Measurements from ENCODE around the gene DNM2.
"Not testable (repeated sequence)": the region's sequence is repeated elsewhere in the genome, so short reads cannot be mapped to it uniquely, and the experiment has no call there.

Gene DNM2

DNA sequence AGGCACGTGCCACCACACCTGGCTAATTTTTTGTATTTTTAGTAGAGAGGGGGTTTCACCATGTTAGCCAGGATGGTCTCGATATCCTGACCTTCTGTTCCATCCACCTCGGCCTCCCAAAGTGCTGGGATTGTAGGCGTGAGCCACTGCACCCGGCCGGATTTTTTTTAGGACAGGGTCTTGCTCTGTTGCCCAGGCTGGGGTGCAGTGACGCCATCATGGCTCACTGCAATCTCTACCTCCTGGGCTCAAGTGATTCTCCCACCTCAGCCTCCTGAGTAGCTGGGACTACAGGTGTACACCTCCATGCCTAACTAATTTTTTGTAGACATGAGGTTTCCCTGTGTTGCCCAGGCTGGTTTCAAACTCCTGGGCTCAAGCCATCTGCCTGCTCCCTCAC, 119.8 kb downstream of the DNM2 start:
- not testable (repeated sequence) for H3K27me3 ChIP-seq (ENCODE audit: insufficient read depth, low read length); H3K36me3 ChIP-seq (ENCODE audit: insufficient read depth, low read length); H2AFZ ChIP-seq (ENCODE audit: low read length, unreplicated experiment); H3K4me1 ChIP-seq (ENCODE audit: control insufficient read depth, insufficient read depth, low read length, unreplicated experiment); H3K27ac ChIP-seq (ENCODE audit: low read depth, low read length); H3K79me2 ChIP-seq (ENCODE audit: control insufficient read depth, insufficient read depth, low read length, unreplicated experiment); H3K4me3 ChIP-seq (ENCODE audit: low read depth, low read length)

DNA sequence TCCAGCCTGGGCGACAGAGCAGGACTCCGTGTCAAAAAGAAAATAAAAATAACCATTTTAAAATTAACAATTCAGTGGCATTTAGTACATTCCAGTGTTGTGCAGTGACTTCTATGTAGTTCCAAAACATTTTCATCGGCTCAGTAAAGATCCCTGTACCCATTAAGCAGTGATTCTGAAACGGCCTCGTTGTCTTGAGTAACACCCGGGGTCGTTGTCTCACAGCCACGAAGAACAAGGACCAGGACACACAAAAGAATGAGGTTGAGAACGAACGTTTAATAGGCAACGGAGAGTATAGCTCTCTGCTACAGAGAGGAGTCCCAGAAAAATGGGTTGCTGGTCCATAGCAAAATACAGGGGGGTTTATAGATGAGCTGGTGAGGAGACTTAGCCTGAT, 120.5 kb downstream of the DNM2 start:
- Histone ChIP-seq H3K27ac (ENCODE audit: low read depth, low read length) (no peak overlapping the region), H3K27me3 (ENCODE audit: insufficient read depth, low read length) (no peaks in the 10 kb centered on the region), H2AFZ (ENCODE audit: low read length, unreplicated experiment) (no peak overlapping the region), H3K4me3 (ENCODE audit: low read depth, low read length) (no peak overlapping the region), H3K79me2 (ENCODE audit: control insufficient read depth, insufficient read depth, low read length, unreplicated experiment) (no peaks in the 10 kb centered on the region), H3K4me1 (ENCODE audit: control insufficient read depth, insufficient read depth, low read length, unreplicated experiment) (peaks cover 9% of the 10 kb centered on the region), H3K36me3 (ENCODE audit: insufficient read depth, low read length) (no peaks in the 10 kb centered on the region)

DNA sequence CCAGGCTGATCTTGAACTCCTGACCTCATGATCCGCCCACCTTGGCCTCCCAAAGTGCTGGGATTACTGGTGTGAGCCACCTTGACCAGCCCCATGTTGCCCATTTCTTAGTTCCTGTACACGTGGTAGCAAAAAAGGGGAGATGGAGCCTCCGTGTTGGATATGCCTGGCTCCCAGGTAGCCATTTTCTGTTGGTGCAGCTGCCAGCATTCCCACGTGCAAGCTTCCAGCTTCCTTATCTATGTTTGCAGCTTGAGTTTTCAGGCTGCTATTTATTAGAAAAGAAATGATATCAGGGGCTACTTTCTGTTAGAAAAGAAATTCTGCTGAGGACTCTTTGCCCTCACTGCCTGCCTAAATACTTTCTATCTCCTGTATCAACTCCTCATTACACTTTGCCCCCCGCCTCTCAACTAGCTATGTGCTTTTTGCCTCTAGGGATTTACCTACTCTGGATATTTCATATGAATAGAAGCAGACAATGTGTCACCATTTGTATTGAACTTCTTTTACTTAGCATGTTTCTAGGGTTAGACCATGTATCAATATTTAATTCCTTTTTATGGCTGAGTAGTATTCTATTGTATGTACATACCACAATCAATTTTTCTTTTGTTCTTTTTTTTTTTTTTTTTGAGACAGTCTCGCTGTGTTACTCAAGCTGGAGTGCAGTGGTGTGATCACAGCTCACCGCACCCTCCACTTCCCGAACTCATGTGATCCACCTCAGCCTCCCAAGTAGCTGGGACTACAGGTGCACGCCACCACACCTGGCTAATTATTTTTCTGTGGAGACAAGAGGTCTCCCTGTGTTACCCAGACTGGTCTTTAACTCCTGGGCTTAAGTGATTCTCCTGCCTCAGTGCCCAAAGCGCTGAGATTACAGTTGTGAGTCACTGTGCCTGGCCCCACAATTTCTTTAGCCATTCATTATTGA, 121.5 kb downstream of the DNM2 start:
- Histone ChIP-seq H3K27me3 (ENCODE audit: insufficient read depth, low read length) (no peaks in the 10 kb centered on the region), H3K79me2 (ENCODE audit: control insufficient read depth, insufficient read depth, low read length, unreplicated experiment) (no peaks in the 10 kb centered on the region), H3K27ac (ENCODE audit: low read depth, low read length) (no peak overlapping the region), H3K4me1 (ENCODE audit: control insufficient read depth, insufficient read depth, low read length, unreplicated experiment) (peaks cover 9% of the 10 kb centered on the region), H2AFZ (ENCODE audit: low read length, unreplicated experiment) (no peak overlapping the region), H3K36me3 (ENCODE audit: insufficient read depth, low read length) (no peaks in the 10 kb centered on the region), H3K4me3 (ENCODE audit: low read depth, low read length) (no peak overlapping the region)

DNA sequence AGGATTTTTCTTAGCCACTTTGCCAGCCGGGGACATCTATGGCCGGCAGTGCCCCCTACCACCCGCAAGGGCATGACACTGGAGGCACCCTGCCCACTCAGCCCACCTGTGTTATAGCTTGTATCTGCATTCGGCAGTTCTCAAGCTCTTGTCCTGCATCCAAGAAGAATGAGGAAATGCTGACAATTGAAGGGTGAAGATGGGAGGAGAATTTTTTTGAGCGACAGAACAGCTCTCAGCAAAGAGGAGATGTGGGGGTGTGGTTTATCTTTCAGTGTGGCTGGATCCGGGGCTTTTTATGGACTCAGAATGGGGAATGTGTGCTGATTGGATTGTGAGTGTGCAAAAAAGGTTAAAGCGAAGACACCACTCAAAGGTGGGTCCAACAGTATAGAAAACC, 124.9 kb downstream of the DNM2 start:
- Histone ChIP-seq H2AFZ (ENCODE audit: low read length, unreplicated experiment) (no peak overlapping the region), H3K36me3 (ENCODE audit: insufficient read depth, low read length) (no peaks in the 10 kb centered on the region), H3K27me3 (ENCODE audit: insufficient read depth, low read length) (no peaks in the 10 kb centered on the region), H3K27ac (ENCODE audit: low read depth, low read length) (no peak overlapping the region), H3K4me3 (ENCODE audit: low read depth, low read length) (no peak overlapping the region), H3K4me1 (ENCODE audit: control insufficient read depth, insufficient read depth, low read length, unreplicated experiment) (no peaks in the 10 kb centered on the region), H3K79me2 (ENCODE audit: control insufficient read depth, insufficient read depth, low read length, unreplicated experiment) (no peaks in the 10 kb centered on the region)

DNA sequence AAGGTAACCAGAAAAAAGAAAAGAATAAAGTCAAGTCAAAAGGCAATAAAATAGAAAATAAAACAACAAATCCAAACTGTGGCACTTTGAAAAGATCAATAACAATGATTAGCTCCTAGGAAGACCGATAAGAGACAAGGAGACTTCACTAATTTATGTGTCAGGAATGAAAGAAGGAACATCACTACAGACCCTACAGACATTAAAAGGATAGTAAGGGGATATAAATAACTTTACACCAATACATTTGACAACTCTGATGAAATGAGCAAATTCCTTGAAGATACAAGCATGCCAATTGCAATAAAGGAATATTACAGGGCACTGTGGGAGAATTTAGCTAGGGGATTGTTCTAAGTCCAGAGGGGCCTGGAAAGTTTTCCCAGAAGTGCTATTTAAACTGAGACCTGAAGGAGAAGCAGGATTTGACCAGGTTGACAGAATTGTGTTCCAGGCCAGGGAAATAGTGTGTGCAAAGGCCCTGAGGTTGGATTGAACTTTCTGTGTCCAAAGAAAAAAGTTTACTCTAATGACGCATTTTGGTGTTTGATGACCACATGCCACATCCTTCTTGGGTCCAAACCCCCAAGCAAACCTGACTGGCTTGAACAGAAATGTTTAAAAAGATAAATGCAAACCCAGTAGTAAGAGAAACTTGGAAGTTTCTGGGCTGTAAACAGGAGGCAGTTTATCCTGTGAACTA, 128.8 kb downstream of the DNM2 start:
- H3K4me3 ChIP-seq (ENCODE audit: low read depth, low read length), result no peak overlapping the region
- no peaks in the 10 kb centered on the region for H3K27me3 ChIP-seq (ENCODE audit: insufficient read depth, low read length)
- H2AFZ ChIP-seq (ENCODE audit: low read length, unreplicated experiment), result no peak overlapping the region
- H3K36me3 ChIP-seq (ENCODE audit: insufficient read depth, low read length), result no peaks in the 10 kb centered on the region
- H3K79me2 ChIP-seq (ENCODE audit: control insufficient read depth, insufficient read depth, low read length, unreplicated experiment), result no peaks in the 10 kb centered on the region
- H3K4me1 ChIP-seq (ENCODE audit: control insufficient read depth, insufficient read depth, low read length, unreplicated experiment), result no peaks in the 10 kb centered on the region
- H3K27ac ChIP-seq (ENCODE audit: low read depth, low read length), result no peak overlapping the region

DNA sequence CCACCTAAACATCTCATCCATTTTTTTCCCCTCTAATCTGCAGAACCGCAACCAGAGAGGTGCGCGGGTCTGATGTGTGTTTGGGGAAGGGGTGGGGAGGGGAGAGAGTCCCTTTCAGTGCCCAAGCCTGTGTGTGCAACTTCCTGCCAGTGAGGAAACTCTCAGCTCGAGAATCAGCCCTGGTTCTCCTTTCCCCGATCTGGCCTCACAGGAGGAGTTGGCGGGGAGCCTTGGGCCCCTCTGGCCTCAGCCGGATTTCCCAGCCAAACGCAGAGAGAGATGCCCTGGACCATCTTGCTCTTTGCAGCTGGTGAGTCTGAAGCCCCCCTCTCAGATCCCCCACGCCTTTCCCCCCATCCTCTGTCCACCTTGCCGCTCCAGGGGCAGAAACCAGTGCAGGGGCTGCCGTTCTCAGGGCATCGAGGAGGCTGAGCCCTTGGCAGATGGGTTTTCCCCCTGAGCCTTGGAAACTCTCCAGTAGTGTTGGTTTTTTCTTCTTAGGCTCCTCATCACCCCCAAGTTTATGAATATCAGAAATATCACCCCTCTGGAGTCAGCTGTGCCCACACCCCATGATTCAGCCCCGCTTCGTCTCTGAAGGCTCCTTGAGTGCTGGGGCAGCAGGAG, 130.5 kb downstream of the DNM2 start, which contains the start of gene C19orf38:
C19orf38 (plus strand) TSS at position 186 of the 627 bp plus-strand sequence; CDS start at position 280, 94 bp downstream.
- Histone ChIP-seq H3K36me3 (ENCODE audit: insufficient read depth, low read length) (no peaks in the 10 kb centered on the region), H3K4me3 (ENCODE audit: low read depth, low read length) (no peak within 1 kb of the TSS), H3K4me1 (ENCODE audit: control insufficient read depth, insufficient read depth, low read length, unreplicated experiment) (no peaks in the 10 kb centered on the region), H3K27me3 (ENCODE audit: insufficient read depth, low read length) (no peaks in the 10 kb centered on the region), H3K79me2 (ENCODE audit: control insufficient read depth, insufficient read depth, low read length, unreplicated experiment) (no peaks in the 10 kb centered on the region), H2AFZ (ENCODE audit: low read length, unreplicated experiment) (no peak within 1 kb of the TSS), H3K27ac (ENCODE audit: low read depth, low read length) (no peak within 1 kb of the TSS)

DNA sequence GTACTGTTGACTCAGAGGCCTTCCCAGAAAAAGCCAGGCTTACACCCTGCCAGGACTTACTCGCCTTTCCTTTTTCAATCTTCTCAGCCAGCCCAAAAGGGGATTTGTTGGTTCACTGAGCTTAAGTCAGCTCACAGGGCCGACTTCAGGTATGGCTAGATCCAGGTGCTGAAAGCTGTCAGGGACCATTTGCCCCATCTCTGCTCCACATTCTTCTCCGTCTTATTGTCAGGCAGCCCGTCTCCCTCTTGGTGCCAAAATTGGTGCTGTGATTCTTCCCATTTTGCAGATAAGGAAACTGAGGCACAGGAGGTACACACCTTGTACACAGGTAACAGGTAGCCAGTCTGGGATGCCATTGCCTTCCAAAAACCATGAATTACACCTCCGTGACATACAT, 132.8 kb downstream of the DNM2 start:
- no peak overlapping the region for H3K4me3 ChIP-seq (ENCODE audit: low read depth, low read length)
- H3K4me1 ChIP-seq (ENCODE audit: control insufficient read depth, insufficient read depth, low read length, unreplicated experiment), result no peaks in the 10 kb centered on the region
- H3K27me3 ChIP-seq (ENCODE audit: insufficient read depth, low read length), result no peaks in the 10 kb centered on the region

DNA sequence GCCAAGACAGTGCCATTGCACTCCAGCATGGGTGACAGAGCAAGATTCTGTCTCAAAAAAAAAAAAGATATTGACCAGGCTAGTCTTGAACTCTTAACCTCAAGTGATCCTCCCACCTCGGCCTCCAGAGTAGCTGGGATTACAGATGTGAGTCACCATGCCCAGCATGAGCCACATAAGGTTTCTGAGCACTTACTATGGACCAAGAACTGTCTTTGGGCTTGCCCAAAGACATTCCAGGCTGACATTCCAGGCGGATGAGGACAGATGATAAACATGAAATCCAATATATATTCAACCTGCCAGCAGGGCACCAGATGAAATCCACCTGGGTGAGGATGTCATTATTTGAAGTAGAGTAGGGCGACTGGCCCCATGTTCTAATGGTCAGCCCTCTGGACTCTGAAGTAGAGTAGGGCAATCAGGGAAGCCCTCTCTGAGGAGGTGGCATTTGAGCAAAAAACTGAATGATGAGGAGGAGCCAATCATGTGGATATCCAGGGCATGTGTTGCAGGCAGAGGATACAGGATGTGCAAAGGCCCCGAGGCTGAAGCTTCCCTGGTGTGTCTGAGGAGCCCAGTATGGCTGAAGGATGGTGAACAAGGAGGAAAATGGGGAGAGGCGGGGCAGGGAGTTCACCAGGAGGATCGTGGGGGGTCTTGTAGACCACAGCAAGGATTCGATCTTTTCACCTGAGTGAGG, 134.4 kb downstream of the DNM2 start:
- Histone ChIP-seq H3K4me3 (ENCODE audit: low read depth, low read length) (no peak overlapping the region), H2AFZ (ENCODE audit: low read length, unreplicated experiment) (no peak overlapping the region), H3K79me2 (ENCODE audit: control insufficient read depth, insufficient read depth, low read length, unreplicated experiment) (no peaks in the 10 kb centered on the region), H3K4me1 (ENCODE audit: control insufficient read depth, insufficient read depth, low read length, unreplicated experiment) (no peaks in the 10 kb centered on the region), H3K27ac (ENCODE audit: low read depth, low read length) (no peak overlapping the region), H3K27me3 (ENCODE audit: insufficient read depth, low read length) (no peaks in the 10 kb centered on the region), H3K36me3 (ENCODE audit: insufficient read depth, low read length) (no peaks in the 10 kb centered on the region)

More for the DNA sequence above, 132.8 kb downstream of the DNM2 start:
- no peak overlapping the region for H3K27ac ChIP-seq (ENCODE audit: low read depth, low read length)
- H2AFZ ChIP-seq (ENCODE audit: low read length, unreplicated experiment), result no peak overlapping the region
- H3K79me2 ChIP-seq (ENCODE audit: control insufficient read depth, insufficient read depth, low read length, unreplicated experiment), result no peaks in the 10 kb centered on the region
- no peaks in the 10 kb centered on the region for H3K36me3 ChIP-seq (ENCODE audit: insufficient read depth, low read length)

DNA sequence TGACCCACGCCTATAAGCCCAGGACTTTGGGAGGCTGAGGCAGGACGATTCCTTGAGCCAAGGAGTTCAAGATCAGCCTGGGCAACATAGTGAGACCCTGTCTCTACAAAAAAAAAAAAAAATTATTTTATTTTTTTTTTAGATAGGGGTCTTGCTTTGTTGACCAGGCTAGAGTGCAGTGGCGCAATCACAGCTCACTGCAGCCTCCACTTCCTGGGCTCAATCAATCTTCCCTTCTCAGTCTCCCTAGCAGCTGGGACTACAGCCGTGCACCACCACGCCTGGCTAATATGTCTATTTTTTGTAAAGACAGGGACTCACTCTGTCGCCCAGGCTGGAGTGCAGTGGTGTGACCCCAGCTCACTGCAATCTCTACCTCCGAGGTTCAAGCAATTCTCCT, 135.1 kb downstream of the DNM2 start:
- Histone ChIP-seq H3K27ac (ENCODE audit: low read depth, low read length) (no peak overlapping the region), H2AFZ (ENCODE audit: low read length, unreplicated experiment) (no peak overlapping the region), H3K36me3 (ENCODE audit: insufficient read depth, low read length) (no peaks in the 10 kb centered on the region), H3K79me2 (ENCODE audit: control insufficient read depth, insufficient read depth, low read length, unreplicated experiment) (no peaks in the 10 kb centered on the region), H3K27me3 (ENCODE audit: insufficient read depth, low read length) (no peaks in the 10 kb centered on the region), H3K4me1 (ENCODE audit: control insufficient read depth, insufficient read depth, low read length, unreplicated experiment) (no peaks in the 10 kb centered on the region), H3K4me3 (ENCODE audit: low read depth, low read length) (no peak overlapping the region)

DNA sequence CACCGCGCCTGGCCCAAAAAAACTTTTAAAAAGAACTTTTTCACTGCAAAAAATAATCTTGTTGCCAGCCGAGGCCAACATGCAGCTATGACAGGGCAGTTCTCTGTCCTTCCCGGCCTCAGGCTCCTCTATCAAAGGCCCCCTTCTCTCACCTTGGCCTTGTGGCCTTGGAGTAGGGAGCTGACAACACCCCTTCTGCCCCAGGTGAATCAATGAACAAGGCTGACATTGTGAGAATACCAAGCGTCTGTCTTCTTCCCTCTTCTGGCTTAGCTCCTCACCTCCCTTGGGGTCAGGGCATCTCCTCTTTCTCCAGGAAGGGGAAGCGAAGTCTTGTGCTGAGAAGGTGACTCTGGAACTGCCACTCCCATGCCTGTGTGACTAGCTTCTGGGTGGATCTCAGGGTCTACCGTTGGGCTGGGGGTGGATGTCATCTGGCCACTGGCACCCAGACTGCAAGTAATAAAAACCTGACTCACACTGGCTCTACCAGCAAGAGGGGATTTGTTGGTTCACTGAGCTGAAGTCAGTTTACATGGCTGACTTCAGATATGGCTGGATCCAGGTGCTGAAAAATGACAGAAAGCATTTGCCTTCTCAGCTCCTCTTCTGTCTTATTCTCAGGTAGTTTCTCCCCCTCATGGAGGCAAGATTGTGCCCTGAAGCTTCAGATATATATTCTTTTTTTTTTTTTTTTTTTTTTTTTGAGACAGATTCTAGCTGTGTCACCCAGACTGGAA, 136.6 kb downstream of the DNM2 start:
- Histone ChIP-seq H3K4me3 (ENCODE audit: low read depth, low read length) (no peak overlapping the region), H3K27me3 (ENCODE audit: insufficient read depth, low read length) (no peaks in the 10 kb centered on the region), H3K79me2 (ENCODE audit: control insufficient read depth, insufficient read depth, low read length, unreplicated experiment) (no peaks in the 10 kb centered on the region), H3K36me3 (ENCODE audit: insufficient read depth, low read length) (no peaks in the 10 kb centered on the region), H3K4me1 (ENCODE audit: control insufficient read depth, insufficient read depth, low read length, unreplicated experiment) (no peaks in the 10 kb centered on the region), H3K27ac (ENCODE audit: low read depth, low read length) (no peak overlapping the region), H2AFZ (ENCODE audit: low read length, unreplicated experiment) (no peak overlapping the region)
